HG02938 (cell line): Measurements from ENCODE around the gene KRT4.

ENCODE experiments used
- ATAC-seq: cut with Tn5 transposase; IDR thresholded peaks from one replicate; pipeline ENCODE4 v1.9.1; 2021; ENCODE audit warnings: mild to moderate bottlenecking, moderate library complexity; ENCODE audit not compliant: unreplicated experiment

The KRT4 gene

GRCh38 chr12:52822771-52823510 lies 9.0 kb upstream of the KRT4 start:
- ATAC-seq: no peak

GRCh38 chr12:52821826-52822660 lies 8.1 kb upstream of the KRT4 start:
- ATAC-seq: no peak

- ATAC-seq: no peak
Observed at GRCh38 chr12:52821071-52821730, 7.3 kb upstream of the KRT4 start.

GRCh38 chr12:52820521-52820920 lies 6.6 kb upstream of the KRT4 start:
- ATAC-seq: no peak

- no peak for ATAC-seq
Observed at GRCh38 chr12:52819731-52820510, 6.0 kb upstream of the KRT4 start.

- ATAC-seq: no peak
Observed at GRCh38 chr12:52818887-52819420, 5.0 kb upstream of the KRT4 start.

- no peak for ATAC-seq
Observed at GRCh38 chr12:52818388-52818787, 4.5 kb upstream of the KRT4 start.

GRCh38 chr12:52817699-52818238 lies 3.9 kb upstream of the KRT4 start:
- no peak for ATAC-seq

- no peak for ATAC-seq
Observed at GRCh38 chr12:52817003-52817698, 3.2 kb upstream of the KRT4 start.

- ATAC-seq: no peak
Observed at GRCh38 chr12:52815676-52816588, 2.0 kb upstream of the KRT4 start.

GRCh38 chr12:52815161-52815560 lies 1.2 kb upstream of the KRT4 start:
- no peak for ATAC-seq

GRCh38 chr12:52814710-52815155 lies 817 bp upstream of the KRT4 start:
- no peak for ATAC-seq

GRCh38 chr12:52813203-52813819 lies 605 bp downstream of the KRT4 start:
- no peak for ATAC-seq

GRCh38 chr12:52812749-52813148 lies 1.2 kb downstream of the KRT4 start:
- no peak for ATAC-seq

- no peak for ATAC-seq
Observed at GRCh38 chr12:52812073-52812400, 1.9 kb downstream of the KRT4 start.

GRCh38 chr12:52811191-52812072 lies 2.5 kb downstream of the KRT4 start:
- no peak for ATAC-seq

GRCh38 chr12:52810554-52810953 lies 3.4 kb downstream of the KRT4 start:
- no peak for ATAC-seq
